H1 (cell line): ENCODE measurements around the gene DNAH1. TPM values are rescaled to one million over a fixed set of nuclear protein-coding genes. Genes with fewer than 3 reads are reported as not detected.

ENCODE experiments used
- BACH1 ChIP-seq: IDR thresholded peaks from 2 replicates; pipeline ENCODE4 v1.6.1; 2012; ENCODE audit warnings: low read length, improper control_type of control experiment
- CEBPB ChIP-seq: IDR thresholded peaks from 2 replicates; pipeline ENCODE4 v1.6.1; 2012; ENCODE audit warnings: low read depth, low read length
- CHD7 ChIP-seq: fragments of 300-600 bp; sonication (generic); IDR thresholded peaks from 2 replicates; pipeline ENCODE4 v1.7.1; 2012; ENCODE audit warnings: low read length, moderate library complexity, mild to moderate bottlenecking, inconsistent platforms; ENCODE audit not compliant: insufficient replicate concordance
- CTBP2 ChIP-seq: IDR thresholded peaks from 2 replicates; pipeline ENCODE4 v1.7.0; 2011; ENCODE audit warnings: borderline replicate concordance, mild to moderate bottlenecking, moderate library complexity, mixed read lengths, low read length; ENCODE audit not compliant: insufficient read depth, insufficient read length
- EP300 ChIP-seq, 2 experiments: IDR thresholded peaks; 1 replicate in 1 of 2; 2 replicates in 1 of 2; pipeline ENCODE4 v1.6.1; 2011 to 2012; ENCODE audit warnings: low read depth in 2 of 2, low read length in 2 of 2, mild to moderate bottlenecking in 2 of 2, borderline replicate concordance in 1 of 2, inconsistent platforms in 1 of 2, moderate library complexity in 1 of 2
- KDM4A ChIP-seq: IDR thresholded peaks from one replicate; pipeline ENCODE4 v1.7.1; 2012; ENCODE audit warnings: low read depth, mild to moderate bottlenecking, moderate library complexity, low read length, inconsistent platforms; ENCODE audit not compliant: severe bottlenecking
- KDM5A ChIP-seq: fragments of 200-600 bp; IDR thresholded peaks from 2 replicates; pipeline ENCODE4 v1.7.1; 2012; ENCODE audit warnings: mild to moderate bottlenecking, low read length, inconsistent platforms, mixed read lengths
- MAX ChIP-seq: IDR thresholded peaks from 2 replicates; pipeline ENCODE4 v1.6.1; 2012; ENCODE audit warnings: inconsistent platforms
- NANOG ChIP-seq: IDR thresholded peaks from 2 replicates; pipeline ENCODE4 v1.6.1; 2011; ENCODE audit warnings: low read length, low read depth, mild to moderate bottlenecking, inconsistent platforms; ENCODE audit not compliant: insufficient read depth, poor library complexity, severe bottlenecking
- SP2 ChIP-seq: IDR thresholded peaks from 2 replicates; pipeline ENCODE4 v1.6.1; 2012; ENCODE audit warnings: mild to moderate bottlenecking, low read length, inconsistent platforms
- TEAD4 ChIP-seq: IDR thresholded peaks from 2 replicates; pipeline ENCODE4 v1.6.1; 2012; ENCODE audit warnings: low read depth, low read length, inconsistent platforms, mixed read lengths
- YY1 ChIP-seq: IDR thresholded peaks from 2 replicates; pipeline ENCODE4 v1.6.1; 2011; ENCODE audit warnings: low read depth, mild to moderate bottlenecking, low read length
- polyA plus RNA-seq, 7 experiments: library from polyadenylated mRNA; depleted of rRNA in 3 of 7; stranded (reverse) in 5 of 7; unstranded in 2 of 7; fragments of >200 nt in 5 of 7; fragments of 200-250 nt in 2 of 7; gene quantifications; 1 replicate in 5 of 7; 2 replicates in 1 of 7; 4 replicates in 1 of 7; pipeline versions ENCODE4 v1.2.1 to v1.2.3, GENCODE V29; 2011 to 2013; ENCODE audit warnings: missing spikeins in 2 of 7, mixed read lengths in 2 of 7
- total RNA-seq: library from RNA; stranded (reverse); fragmentation: NEBNext Ultra II Directional; extraction: Animal tissue kit (Norgen Biotek cat#: 25700); gene quantifications from 2 replicates; pipeline ENCODE4 v1.2.1, GENCODE V29; 2021

Gene DNAH1
- total and polyA plus RNA-seq, 2 of the 8 experiments (the other 6 are each of a cell fraction or from before 2014, with no cell fraction given): 1.0 to 1.5 TPM

- TF ChIP-seq CHD7: no peak
- TF ChIP-seq EP300 (IDR thresholded peaks at IDR 0.05; ENCODE audit: borderline replicate concordance in 1 of 2, low read depth in 2 of 2, low read length in 2 of 2): no peak
- TF ChIP-seq KDM5A: no peak
- no peak for TF ChIP-seq CEBPB
- no peak for TF ChIP-seq CTBP2
- TF ChIP-seq MAX: no peak
- TF ChIP-seq BACH1: no peak
- no peak for TF ChIP-seq YY1
- no peak for TF ChIP-seq KDM4A
- TF ChIP-seq SP2: no peak
- TF ChIP-seq TEAD4: no peak
- no peak for TF ChIP-seq NANOG
Observed at GRCh38 chr3:52354676-52355075, 38.6 kb downstream of the DNAH1 start (continued).
